NCI-H1105 treated with DMSO at 0.1 percent for 48 hours (cell line): ENCODE data around the gene SPHK1.

Experiments
- DNase-seq: peaks from one replicate; lab custom pipeline; 2025; lab: John Stamatoyannopoulos, UW

Gene SPHK1

GRCh38 chr17:76407509-76407908, 23.1 kb downstream of the SPHK1 start:
- no peak for DNase-seq

GRCh38 chr17:76408037-76408849, 23.8 kb downstream of the SPHK1 start:
- peak; percentile 57 for DNase-seq

- no peak for DNase-seq
These were observed 26.0 kb downstream of the SPHK1 start for GRCh38 chr17:76410328-76410965.

- DNase-seq, result no peak
These were observed 26.8 kb downstream of the SPHK1 start for GRCh38 chr17:76411247-76411646.

GRCh38 chr17:76414334-76415295, 30.2 kb downstream of the SPHK1 start:
- DNase-seq, result peak; percentile 82

GRCh38 chr17:76415786-76416185, 31.4 kb downstream of the SPHK1 start:
- DNase-seq, result no peak

- no peak for DNase-seq
These were observed 32.0 kb downstream of the SPHK1 start for GRCh38 chr17:76416457-76416856.

GRCh38 chr17:76416899-76417298, 32.5 kb downstream of the SPHK1 start:
- no peak for DNase-seq

- peak; percentile 71 for DNase-seq
These were observed 33.2 kb downstream of the SPHK1 start for GRCh38 chr17:76417499-76418143.

GRCh38 chr17:76419576-76420260, 35.3 kb downstream of the SPHK1 start:
- peak; percentile 10 for DNase-seq

GRCh38 chr17:76420356-76421043, 36.1 kb downstream of the SPHK1 start:
- no peak for DNase-seq

- no peak for DNase-seq
These were observed 36.6 kb downstream of the SPHK1 start for GRCh38 chr17:76421044-76421407.

GRCh38 chr17:76422406-76422805, 38.0 kb downstream of the SPHK1 start:
- DNase-seq, result no peak

- no peak for DNase-seq
These were observed 38.5 kb downstream of the SPHK1 start for GRCh38 chr17:76422860-76423259.

GRCh38 chr17:76426853-76427252, 42.4 kb downstream of the SPHK1 start:
- DNase-seq, result no peak

GRCh38 chr17:76427501-76428231, 43.3 kb downstream of the SPHK1 start:
- no peak for DNase-seq

- no peak for DNase-seq
These were observed 44.1 kb downstream of the SPHK1 start for GRCh38 chr17:76428511-76428910.

- no peak for DNase-seq
These were observed 47.1 kb downstream of the SPHK1 start for GRCh38 chr17:76431509-76431908.

GRCh38 chr17:76432004-76432403, 47.6 kb downstream of the SPHK1 start:
- no peak for DNase-seq

GRCh38 chr17:76432712-76433336, 48.4 kb downstream of the SPHK1 start:
- DNase-seq, result no peak
